ENCODE results near the gene SESN1. TPM values are rescaled to one million over a fixed set of nuclear protein-coding genes. Genes with fewer than 3 reads are reported as not detected.
A peak's percentile ranks its signal among the peaks of the same experiment; 100 is the strongest.

The SESN1 gene
- total RNA-seq, 4 donors from 2014 or later: 10.4 to 55.9 (median 21.7) TPM

DNA sequence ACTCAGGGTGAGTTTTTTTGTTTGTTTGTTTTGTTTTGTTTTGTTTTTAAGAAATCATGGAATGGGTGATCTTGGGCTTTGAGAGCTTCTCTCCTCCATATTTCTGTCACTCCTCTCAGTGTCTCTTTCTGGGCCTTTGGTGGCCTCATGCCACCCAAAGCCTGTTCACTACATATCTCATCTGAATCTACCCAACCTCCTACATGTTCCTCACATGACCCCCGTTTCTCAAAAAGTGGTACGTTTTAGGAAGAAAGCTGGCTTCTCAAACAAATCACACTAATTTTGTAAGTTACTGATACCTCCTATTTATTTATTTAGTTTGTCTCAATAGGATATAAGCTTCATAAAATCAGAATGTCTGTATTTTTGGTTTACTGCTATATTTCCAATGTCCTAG, 80.0 kb downstream of the SESN1 start:
- Histone ChIP-seq H3K4me3 (no peak overlapping the region), H3K4me1 (peaks cover 5 to 50% (median 10%) of the 10 kb centered on the region in 3 donors), H3K27me3 (no peaks in the 10 kb centered on the region), H3K9me3 (no peaks in the 10 kb centered on the region), H3K36me3 (no peaks in the 10 kb centered on the region), H3K27ac (peak overlapping the region in 2 of 4 donors; percentile 56 to 57)
- WGBS, 2 donors: 74 to 88% methylated on average over 2 of the region's 2 CpGs
- no peak for TF ChIP-seq POLR2A (IDR thresholded peaks at IDR 0.05)
- TF ChIP-seq, protein P1, sequence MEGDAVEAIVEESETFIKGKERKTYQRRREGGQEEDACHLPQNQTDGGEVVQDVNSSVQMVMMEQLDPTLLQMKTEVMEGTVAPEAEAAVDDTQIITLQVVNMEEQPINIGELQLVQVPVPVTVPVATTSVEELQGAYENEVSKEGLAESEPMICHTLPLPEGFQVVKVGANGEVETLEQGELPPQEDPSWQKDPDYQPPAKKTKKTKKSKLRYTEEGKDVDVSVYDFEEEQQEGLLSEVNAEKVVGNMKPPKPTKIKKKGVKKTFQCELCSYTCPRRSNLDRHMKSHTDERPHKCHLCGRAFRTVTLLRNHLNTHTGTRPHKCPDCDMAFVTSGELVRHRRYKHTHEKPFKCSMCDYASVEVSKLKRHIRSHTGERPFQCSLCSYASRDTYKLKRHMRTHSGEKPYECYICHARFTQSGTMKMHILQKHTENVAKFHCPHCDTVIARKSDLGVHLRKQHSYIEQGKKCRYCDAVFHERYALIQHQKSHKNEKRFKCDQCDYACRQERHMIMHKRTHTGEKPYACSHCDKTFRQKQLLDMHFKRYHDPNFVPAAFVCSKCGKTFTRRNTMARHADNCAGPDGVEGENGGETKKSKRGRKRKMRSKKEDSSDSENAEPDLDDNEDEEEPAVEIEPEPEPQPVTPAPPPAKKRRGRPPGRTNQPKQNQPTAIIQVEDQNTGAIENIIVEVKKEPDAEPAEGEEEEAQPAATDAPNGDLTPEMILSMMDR (IDR thresholded peaks at IDR 0.05): no peak
- DNase-seq: no peak
- intact Hi-C loops (cut with DNase I): no loop called here

DNA sequence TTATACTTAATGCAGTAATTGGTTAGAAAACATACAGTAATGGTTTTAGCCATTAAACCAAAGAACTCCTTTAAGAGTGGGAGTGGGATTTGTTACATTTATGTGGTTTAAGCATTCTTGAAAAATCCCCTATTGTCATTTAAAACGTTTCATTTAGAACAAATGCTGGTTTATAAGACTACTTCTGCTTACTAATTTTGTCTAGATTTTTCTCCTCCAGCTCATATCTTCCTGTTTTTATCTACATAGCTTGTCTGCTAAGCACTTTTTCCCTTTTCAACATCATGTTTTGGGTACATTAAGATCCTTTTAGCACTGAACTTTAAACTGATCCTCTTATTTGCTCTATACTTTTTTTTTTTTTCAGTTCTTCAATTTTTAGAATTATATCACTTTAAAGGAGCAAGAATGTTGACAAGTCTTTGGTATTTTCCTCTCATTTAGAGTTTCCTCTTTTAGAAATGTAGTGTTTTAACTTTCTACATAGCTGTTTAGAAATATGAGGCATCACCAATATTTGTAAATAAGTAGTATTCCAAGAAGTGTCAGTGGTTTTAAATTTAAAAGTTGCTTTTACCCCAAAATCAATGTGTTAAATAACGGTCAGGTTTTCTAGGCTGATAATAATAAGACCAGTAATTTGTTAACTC, 80.9 kb downstream of the SESN1 start:
- Histone ChIP-seq H3K27ac (peak overlapping the region in 3 of 4 donors; percentile 56 to 64 (median 57)), H3K36me3 (no peaks in the 10 kb centered on the region), H3K27me3 (no peaks in the 10 kb centered on the region), H3K4me3 (no peak overlapping the region), H3K4me1 (peaks cover 5 to 50% (median 10%) of the 10 kb centered on the region in 3 donors), H3K9me3 (no peaks in the 10 kb centered on the region)
- intact Hi-C loops (cut with DNase I): no loop called here
- 40 to 49% methylated on average over 2 of the region's 2 CpGs for WGBS, 2 donors
- no peak for TF ChIP-seq POLR2A (IDR thresholded peaks at IDR 0.05)
- TF ChIP-seq, protein P1 (IDR thresholded peaks at IDR 0.05): no peak
- DNase-seq: no peak

DNA sequence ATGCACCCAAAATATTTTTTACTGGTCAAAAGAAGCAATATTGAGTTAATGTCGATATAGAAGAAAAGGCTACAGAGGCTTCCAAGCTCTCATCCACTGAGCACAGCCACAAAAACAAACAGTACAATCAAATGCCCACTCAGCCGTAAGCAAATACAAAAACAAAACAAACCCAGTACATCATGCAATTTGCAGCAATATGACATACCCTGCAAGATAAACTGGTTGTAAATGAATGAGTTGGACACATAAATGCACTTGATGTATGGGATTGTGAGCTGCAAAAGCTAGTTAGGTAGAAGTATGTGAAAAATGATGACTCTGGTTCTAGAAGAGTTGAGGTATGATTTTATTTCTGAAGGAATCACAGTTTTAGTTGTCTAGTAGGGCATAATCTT, 83.9 kb downstream of the SESN1 start:
- 53 to 59% methylated on average over 2 of the region's 2 CpGs for WGBS, 2 donors
- intact Hi-C loops (cut with DNase I): no loop called here
- H3K4me3 ChIP-seq: peak overlapping the region in 1 of 4 donors; percentile 81
- H3K27me3 ChIP-seq: no peaks in the 10 kb centered on the region
- no peaks in the 10 kb centered on the region for H3K9me3 ChIP-seq
- no peak for DNase-seq
- peaks cover 4 to 70% (median 17%) of the 10 kb centered on the region in 3 donors for H3K4me1 ChIP-seq
- no peaks in the 10 kb centered on the region for H3K36me3 ChIP-seq
- no peak for TF ChIP-seq POLR2A (IDR thresholded peaks at IDR 0.05)
- TF ChIP-seq, protein P1 (IDR thresholded peaks at IDR 0.05): no peak
- H3K27ac ChIP-seq: peak overlapping the region in 3 of 4 donors; percentile 96 to 98 (median 96)

DNA sequence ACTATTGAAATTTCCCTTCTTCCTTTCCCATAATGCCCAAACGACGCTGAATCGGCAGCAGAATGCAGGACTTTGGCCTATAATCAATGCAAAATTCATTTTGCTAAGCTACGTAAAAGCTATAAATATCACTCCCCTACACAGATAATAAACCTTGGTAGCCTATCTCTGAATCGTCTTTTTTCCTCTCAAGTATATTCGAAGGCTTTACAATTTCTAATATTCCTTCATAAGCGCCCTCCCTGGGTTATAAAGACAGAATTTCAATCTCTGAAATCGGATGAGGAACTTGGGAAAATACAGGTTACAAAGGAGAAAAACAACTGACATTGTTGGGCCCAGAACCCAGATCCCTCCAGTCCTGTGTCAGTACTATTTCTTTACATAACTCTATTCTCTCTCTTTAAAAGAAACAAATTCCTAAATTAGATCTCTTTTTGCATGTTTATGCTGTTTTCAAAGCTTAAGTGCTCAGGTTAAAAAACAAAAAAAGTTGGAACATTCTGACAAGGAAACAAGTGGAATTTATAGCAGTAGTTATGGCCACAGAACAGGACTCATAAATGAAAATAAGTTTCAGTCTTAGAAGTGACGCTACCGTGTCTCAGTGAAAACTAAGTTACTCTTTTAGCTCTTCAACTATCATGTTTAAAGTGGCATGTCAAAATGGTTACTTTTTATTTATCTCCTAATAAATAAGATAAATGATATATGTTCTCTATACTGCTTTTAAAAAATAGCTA, 84.5 kb downstream of the SESN1 start:
- no peak for DNase-seq

More for the DNA sequence above, 84.5 kb downstream of the SESN1 start:
- intact Hi-C loops (cut with DNase I): loop anchor here (10.0 kb wide), 2 partner anchors 55 to 455 kb away; no protein-coding TSS in a partner anchor
- Histone ChIP-seq H3K4me3 (peak overlapping the region; percentile 81 to 96 (median 92)), H3K9me3 (no peaks in the 10 kb centered on the region), H3K27ac (peak overlapping the region; percentile 96 to 98 (median 97)), H3K27me3 (no peaks in the 10 kb centered on the region), H3K36me3 (no peaks in the 10 kb centered on the region), H3K4me1 (peaks cover 4 to 70% (median 12%) of the 10 kb centered on the region in 3 donors)
- WGBS, 2 donors: 10 to 11% methylated on average over 10 of the region's 10 CpGs
- TF ChIP-seq, protein P1 (IDR thresholded peaks at IDR 0.05): no peak
- no peak for TF ChIP-seq POLR2A (IDR thresholded peaks at IDR 0.05)
